B cell (primary cell): Measurements from ENCODE around the gene NUCB1. TPM values are rescaled to one million over a fixed set of nuclear protein-coding genes. Genes with fewer than 3 reads are reported as not detected.

Experiments
- ATAC-seq: fragments of 200-7000 bp; cut with Tn5 transposase; one replicate; pipeline ENCODE4 v1.10.0; 2021; ENCODE audit warnings: low read depth, mild to moderate bottlenecking, moderate number of reproducible peaks, moderate library complexity
- CTCF ChIA-PET: fragments of 350-600 bp; sonication (Branson Sonifier 250); formaldehyde crosslinking; loops from one replicate; lab custom pipeline; 2021; ENCODE audit warnings: antibody characterized with exemption, inconsistent platforms; lab: Charles Lee
- POLR2A ChIA-PET: fragments of 350-600 bp; sonication (Branson Sonifier 250); formaldehyde crosslinking; loops from one replicate; lab custom pipeline; 2021; ENCODE audit warnings: antibody characterized with exemption; lab: Charles Lee
- DNase-seq: peaks from one replicate; pipeline ENCODE4 v3.0.0; 2013
- H2AFZ ChIP-seq: 2 replicates; pipeline ENCODE4 v1.6.1; 2012; ENCODE audit warnings: mild to moderate bottlenecking, low read depth, low read length; ENCODE audit not compliant: insufficient read depth, poor library complexity, severe bottlenecking
- H3K27ac ChIP-seq, 2 donors: 1 replicate in 1 of 2; 2 replicates in 1 of 2; pipeline ENCODE4 v1.5.1; 2012 to 2013; ENCODE audit warnings: low read length in 2 of 2, mild to moderate bottlenecking in 2 of 2, moderate library complexity in 1 of 2
- H3K27me3 ChIP-seq, 4 experiments: fragments of 200-600 bp in 1 of 4; sonication (generic) in 1 of 4; replicated peaks in 1 of 4; 1 replicate in 2 of 4; 2 replicates in 2 of 4; pipeline versions ENCODE4 v1.6.1 to v1.7.0; 2013 to 2016; ENCODE audit warnings: low read length in 3 of 4, mild to moderate bottlenecking in 2 of 4, mixed read lengths in 1 of 4, moderate library complexity in 1 of 4; ENCODE audit not compliant: insufficient read depth in 4 of 4, control insufficient read depth in 3 of 4; ENCODE audit errors: control extremely low read depth in 1 of 4
- H3K36me3 ChIP-seq, 2 experiments: replicated peaks in 1 of 2; 1 replicate in 1 of 2; 2 replicates in 1 of 2; pipeline versions ENCODE4 v1.6.1 to v1.7.1; 2013; ENCODE audit warnings: low read length in 1 of 2; ENCODE audit not compliant: insufficient read depth in 2 of 2, control insufficient read depth in 1 of 2; ENCODE audit errors: control extremely low read depth in 1 of 2, extremely low read depth in 1 of 2
- H3K4me1 ChIP-seq, 2 donors: fragments of 200-600 bp in 1 of 2; sonication (generic) in 1 of 2; 1 replicate in 1 of 2; 2 replicates in 1 of 2; pipeline versions ENCODE4 v1.5.1 to v1.6.1; 2013 to 2017; ENCODE audit warnings: low read length in 2 of 2; ENCODE audit not compliant: control insufficient read depth in 2 of 2, insufficient read depth in 2 of 2
- H3K4me2 ChIP-seq: replicated peaks from 2 replicates; pipeline ENCODE3; 2012; ENCODE audit warnings: mild to moderate bottlenecking, low read depth, low read length; ENCODE audit not compliant: poor library complexity, severe bottlenecking
- H3K4me3 ChIP-seq, 5 experiments: fragments of 200-600 bp in 1 of 5; sonication (generic) in 1 of 5; 1 replicate in 3 of 5; 2 replicates in 2 of 5; pipeline versions ENCODE4 v1.5.1 to v1.7.0; 2011 to 2016; ENCODE audit warnings: low read length in 4 of 5, mild to moderate bottlenecking in 4 of 5, low read depth in 2 of 5, control low read depth in 1 of 5, moderate library complexity in 1 of 5; ENCODE audit not compliant: insufficient read depth in 1 of 5; ENCODE audit errors: control extremely low read depth in 1 of 5, extremely low read depth in 1 of 5
- H3K79me2 ChIP-seq: fragments of 200-600 bp; sonication (generic); one replicate; pipeline ENCODE4 v1.6.0; 2016; ENCODE audit warnings: low read length; ENCODE audit not compliant: control insufficient read depth, insufficient read depth
- H3K9ac ChIP-seq: fragments of 200-600 bp; sonication (generic); 2 replicates; pipeline ENCODE4 v1.6.1; 2017; ENCODE audit warnings: mild to moderate bottlenecking, low read length, moderate library complexity
- H3K9me3 ChIP-seq, 3 donors: one replicate each; pipeline versions ENCODE4 v1.6.1 to v1.7.1; 2013; ENCODE audit warnings: low read length in 2 of 3; ENCODE audit not compliant: control insufficient read depth in 2 of 3, insufficient read depth in 1 of 3; ENCODE audit errors: control extremely low read depth in 1 of 3
- H4K20me1 ChIP-seq: 2 replicates; pipeline ENCODE4 v1.6.0; 2012; ENCODE audit warnings: mild to moderate bottlenecking, low read length; ENCODE audit not compliant: insufficient read depth, control insufficient read depth, poor library complexity, severe bottlenecking
- H3K27ac Mint-ChIP-seq: one replicate; pipeline ENCODE4 v1.8.0; 2021; ENCODE audit warnings: mixed read lengths
- H3K27me3 Mint-ChIP-seq: one replicate; pipeline ENCODE4 v1.8.0; 2021; ENCODE audit warnings: mixed read lengths
- H3K4me1 Mint-ChIP-seq: one replicate; pipeline ENCODE4 v1.8.0; 2021; ENCODE audit warnings: mixed read lengths
- H3K4me3 Mint-ChIP-seq: one replicate; pipeline ENCODE4 v1.8.0; 2021; ENCODE audit warnings: mixed read lengths
- H3K9me3 Mint-ChIP-seq: one replicate; pipeline ENCODE4 v1.8.0; 2022; ENCODE audit warnings: mixed read lengths; ENCODE audit not compliant: insufficient read depth
- EZH2 ChIP-seq: IDR thresholded peaks from 2 replicates; pipeline ENCODE4 v1.6.1; 2012; ENCODE audit warnings: borderline replicate concordance, low read depth, mild to moderate bottlenecking, moderate library complexity, low read length; ENCODE audit not compliant: insufficient read depth, poor library complexity, severe bottlenecking
- WGBS: methylation state at CpG from one replicate; pipeline ENCODE4 v1.1.5; 2013; ENCODE audit warnings: missing lambda C conversion rate; ENCODE audit not compliant: insufficient coverage; 5-methylcytosine and 5-hydroxymethylcytosine counted together
- intact Hi-C: fragments of 100-400 bp; cut with micrococcal nuclease; formaldehyde crosslinking; loops from one replicate; pipeline ENCODE4 v1.10.0; 2022
- polyA plus RNA-seq: library from polyadenylated mRNA; depleted of rRNA; stranded (reverse); fragments of >200 nt; gene quantifications from 2 replicates; pipeline ENCODE4 v1.2.3, GENCODE V29; 2012
- total RNA-seq, 2 donors: library from RNA; stranded (reverse); fragments of 120-200 nt in 1 of 2; gene quantifications; 1 replicate in 1 of 2; 2 replicates in 1 of 2; pipeline versions ENCODE4 v1.2.3 to v1.2.4, GENCODE V29; 2013 to 2022
- TF ChIP-seq, protein P1 (sequence below): fragments of 200-600 bp; IDR thresholded peaks from one replicate; pipeline ENCODE4 v1.8.0; 2022; ENCODE audit warnings: antibody characterized with exemption, mild to moderate bottlenecking

The NUCB1 gene
- total and polyA plus RNA-seq, 2 donors (not counting 1 experiment from before 2014, with no cell fraction given) = 118 to 134 TPM

DNA sequence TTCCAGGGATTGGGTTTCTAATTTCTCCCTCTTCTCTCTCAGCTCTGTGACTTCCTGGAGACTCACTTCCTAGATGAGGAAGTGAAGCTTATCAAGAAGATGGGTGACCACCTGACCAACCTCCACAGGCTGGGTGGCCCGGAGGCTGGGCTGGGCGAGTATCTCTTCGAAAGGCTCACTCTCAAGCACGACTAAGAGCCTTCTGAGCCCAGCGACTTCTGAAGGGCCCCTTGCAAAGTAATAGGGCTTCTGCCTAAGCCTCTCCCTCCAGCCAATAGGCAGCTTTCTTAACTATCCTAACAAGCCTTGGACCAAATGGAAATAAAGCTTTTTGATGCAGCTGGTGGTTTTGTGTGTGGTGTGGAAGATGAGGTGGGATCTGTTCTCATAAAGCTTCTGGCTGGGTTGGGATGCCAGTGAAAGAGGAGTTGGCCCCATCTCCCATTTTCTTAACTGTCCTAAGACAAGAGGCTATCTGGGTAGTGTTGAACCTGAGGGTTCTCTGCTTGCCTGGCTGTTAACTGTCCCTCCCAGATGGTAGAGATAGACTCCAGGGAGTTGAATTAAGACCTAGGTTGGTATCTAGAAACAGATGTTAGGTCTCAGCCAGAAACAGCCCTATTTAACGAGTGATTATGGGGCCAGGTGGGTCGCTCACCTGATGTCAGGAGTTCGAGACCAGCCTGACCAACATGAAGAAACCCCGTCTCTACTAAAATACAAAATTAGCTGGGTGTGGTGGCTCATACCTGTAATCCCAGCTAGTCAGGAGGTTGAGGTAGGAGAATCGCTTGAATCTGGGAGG is 66.6 kb downstream of the NUCB1 start:
- Histone ChIP-seq H2AFZ (no peak overlapping the region), H4K20me1 (peaks cover 22% of the 10 kb centered on the region), H3K27me3 (no peaks in the 10 kb centered on the region), H3K4me1 (peaks cover 40 to 62% of the 10 kb centered on the region in 2 donors), H3K4me3 (peak overlapping the region; percentile 73 to 90 (median 84)), H3K36me3 (peaks cover 0 to 40% of the 10 kb centered on the region in 2 experiments), H3K9me3 (peaks cover 0 to 5% (median 0%) of the 10 kb centered on the region in 3 donors), H3K9ac (peak overlapping the region; percentile 74), H3K79me2 (peaks cover 26% of the 10 kb centered on the region), H3K4me2 (peak overlapping the region; percentile 75), H3K27ac (peak overlapping the region; percentile 20 to 84)
- ChIA-PET CTCF (interaction anchor here (0.6 to 4.1 kb wide), 13 partner anchors 10 to 181 kb away, joined by 3 to 17 read pairs (median 4); partner anchors contain the start of genes GYS1, HSD17B14, NUCB1 and RUVBL2), POLR2A (interaction anchor here (0.5 to 3.2 kb wide), 9 partner anchors 10 to 155 kb away, joined by 3 to 17 read pairs (median 5); partner anchors contain the start of genes GYS1, NUCB1 and RUVBL2)
- ATAC-seq = no peak
- no peaks in the 10 kb centered on the region for H3K27me3 Mint-ChIP-seq
- TF ChIP-seq, protein P1, sequence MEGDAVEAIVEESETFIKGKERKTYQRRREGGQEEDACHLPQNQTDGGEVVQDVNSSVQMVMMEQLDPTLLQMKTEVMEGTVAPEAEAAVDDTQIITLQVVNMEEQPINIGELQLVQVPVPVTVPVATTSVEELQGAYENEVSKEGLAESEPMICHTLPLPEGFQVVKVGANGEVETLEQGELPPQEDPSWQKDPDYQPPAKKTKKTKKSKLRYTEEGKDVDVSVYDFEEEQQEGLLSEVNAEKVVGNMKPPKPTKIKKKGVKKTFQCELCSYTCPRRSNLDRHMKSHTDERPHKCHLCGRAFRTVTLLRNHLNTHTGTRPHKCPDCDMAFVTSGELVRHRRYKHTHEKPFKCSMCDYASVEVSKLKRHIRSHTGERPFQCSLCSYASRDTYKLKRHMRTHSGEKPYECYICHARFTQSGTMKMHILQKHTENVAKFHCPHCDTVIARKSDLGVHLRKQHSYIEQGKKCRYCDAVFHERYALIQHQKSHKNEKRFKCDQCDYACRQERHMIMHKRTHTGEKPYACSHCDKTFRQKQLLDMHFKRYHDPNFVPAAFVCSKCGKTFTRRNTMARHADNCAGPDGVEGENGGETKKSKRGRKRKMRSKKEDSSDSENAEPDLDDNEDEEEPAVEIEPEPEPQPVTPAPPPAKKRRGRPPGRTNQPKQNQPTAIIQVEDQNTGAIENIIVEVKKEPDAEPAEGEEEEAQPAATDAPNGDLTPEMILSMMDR = no peak
- no peak for TF ChIP-seq EZH2
- intact Hi-C loops = no loop called here
- 65% methylated on average over 5 of the region's 10 CpGs for WGBS
- H3K9me3 Mint-ChIP-seq = no peaks in the 10 kb centered on the region
- H3K27ac Mint-ChIP-seq = peak overlapping the region; percentile 99
- H3K4me3 Mint-ChIP-seq = peak overlapping the region; percentile 100
- no peak for DNase-seq
- peaks cover 71% of the 10 kb centered on the region for H3K4me1 Mint-ChIP-seq
